ENCODE data around the gene VTI1A. TPM values are rescaled to one million over a fixed set of nuclear protein-coding genes. Genes with fewer than 3 reads are reported as not detected.

VTI1A gene
- total and polyA plus RNA-seq, 2 of the 4 experiments (the other 2 are of a cell fraction), result 9.7 to 24.9 TPM

GRCh38 chr10:112526139-112526538 is 79.1 kb downstream of the VTI1A start:
- no TSS peak for BruUV-seq (replicated peaks)
- no peak overlapping the region for H3K4ac ChIP-seq (ENCODE audit: low read depth, low read length)
- no peak overlapping the region for H3K4me2 ChIP-seq (ENCODE audit: low read depth, low read length)
- H4K91ac ChIP-seq (ENCODE audit: insufficient read depth, low read depth, low read length), result no peak overlapping the region
- DNase-seq, result peak; percentile 28
- no peaks in the 10 kb centered on the region for H4K20me1 ChIP-seq (ENCODE audit: insufficient read depth, low read length)
- no peaks in the 10 kb centered on the region for H3K9me3 ChIP-seq (ENCODE audit: control insufficient read depth, insufficient read depth, low read length)
- H3K9me1 ChIP-seq (ENCODE audit: insufficient read depth, low read length), result peaks cover 4% of the 10 kb centered on the region; the same call in 1 of the 2 replicates
- H3K14ac ChIP-seq (replicated peaks; ENCODE audit: low read depth, low read length), result no peak overlapping the region
- H3K23ac ChIP-seq (ENCODE audit: low read depth, low read length), result no peak overlapping the region
- H2AFZ ChIP-seq (replicated peaks; ENCODE audit: low read length, poor library complexity), result no peak overlapping the region
- H4K5ac ChIP-seq (ENCODE audit: low read depth, low read length), result no peak overlapping the region
- H3K56ac ChIP-seq (ENCODE audit: extremely low read depth, insufficient read depth, low read length), result no peak overlapping the region
- H3K27ac ChIP-seq (ENCODE audit: insufficient read depth, low read length), result no peak overlapping the region
- dilution Hi-C loops (cut with HindIII; ENCODE audit: low sequenced_read_pairs, unreplicated experiment) (no loop called here), intact Hi-C loops (cut with micrococcal nuclease) (no loop called here), in situ Hi-C loops (cut with MboI; ENCODE audit: low sequenced_read_pairs) (no loop called here)
- H2BK15ac ChIP-seq (ENCODE audit: low read depth, low read length), result no peak overlapping the region
- no peak overlapping the region for H2BK5ac ChIP-seq (ENCODE audit: low read depth, low read length, poor library complexity, severe bottlenecking)
- H3K18ac ChIP-seq (ENCODE audit: low read depth, low read length), result no peak overlapping the region
- H3K36me3 ChIP-seq (ENCODE audit: control insufficient read depth, insufficient read depth, low read length), result 0 out of 2 replicates have a peak, but pooled peaks cover 1% of the 10 kb centered on the region
- WGBS, 2 experiments (ENCODE audit: extremely low coverage in 2 of 2, insufficient read length in 1 of 2), result no CpG with 5 or more reads among the region's 3 CpGs
- H4K8ac ChIP-seq (ENCODE audit: low read depth in 2 of 2, low read length in 2 of 2), result no peak overlapping the region
- H3K27me3 ChIP-seq (ENCODE audit: control insufficient read depth, insufficient read depth, low read length), result no peaks in the 10 kb centered on the region
- peaks cover 0 to 5% of the 10 kb centered on the region in 2 experiments; a peak in 2 of 4 replicates for H3K79me1 ChIP-seq (ENCODE audit: low read depth in 1 of 2, low read length in 2 of 2)
- ChIA-PET POLR2A (ENCODE audit: unreplicated experiment) (no interaction called here), CTCF (no interaction called here)
- H2BK120ac ChIP-seq (ENCODE audit: low read depth, low read length), result no peak overlapping the region
- TF ChIP-seq BHLHE40 (IDR thresholded peaks at IDR 0.05; ENCODE audit: low read depth, low read length) (peak; percentile 48; the same call in 1 of the 2 replicates), USF2 (IDR thresholded peaks at IDR 0.05; ENCODE audit: low read depth, low read length) (peak; percentile 71), NFE2L2 (IDR thresholded peaks at IDR 0.05; ENCODE audit: low read depth, low read length) (no peak), FOS (IDR thresholded peaks at IDR 0.05; ENCODE audit: low read depth, low read length) (peak; percentile 71; the same call in 1 of the 2 replicates)
- peak; percentile 32; the same call in 1 of the 2 replicates for ATAC-seq (ENCODE audit: low read depth)
- no peak overlapping the region for H2BK20ac ChIP-seq (ENCODE audit: low read depth, low read length)
- no peak overlapping the region for H2AK9ac ChIP-seq (replicated peaks; ENCODE audit: low read depth, low read length, poor library complexity)
- no peak overlapping the region for H3K9ac ChIP-seq (ENCODE audit: low read depth, low read length)
- peaks cover 9% of the 10 kb centered on the region for H3K4me1 ChIP-seq (ENCODE audit: control insufficient read depth, insufficient read depth, low read length)
- no peak overlapping the region for H3K4me3 ChIP-seq (ENCODE audit: insufficient read depth, low read depth, low read length)
- H2AK5ac ChIP-seq (ENCODE audit: low read depth, low read length), result no peak overlapping the region

All from IMR-90 (cell line).